T47D (cell line): ENCODE measurements around the gene ADGRD1.

Source experiments
- DNase-seq, 2 experiments: peaks; one replicate each; pipeline versions ENCODE4 v3.0.0 to v3.0.0-alpha.2; 2011 to 2012; ENCODE audit warnings: low read depth in 1 of 2, low spot score in 1 of 2
- JUND ChIP-seq: IDR thresholded peaks from 2 replicates; pipeline ENCODE4 v1.6.1; 2012; ENCODE audit warnings: low read depth
- in situ Hi-C: cut with HindIII; loops from 2 replicates; pipeline ENCODE4 v1.10.0; 2016; ENCODE audit warnings: low sequenced_read_pairs, low pct_unique_long_range_greater_than_20kb

ADGRD1 gene

DNA sequence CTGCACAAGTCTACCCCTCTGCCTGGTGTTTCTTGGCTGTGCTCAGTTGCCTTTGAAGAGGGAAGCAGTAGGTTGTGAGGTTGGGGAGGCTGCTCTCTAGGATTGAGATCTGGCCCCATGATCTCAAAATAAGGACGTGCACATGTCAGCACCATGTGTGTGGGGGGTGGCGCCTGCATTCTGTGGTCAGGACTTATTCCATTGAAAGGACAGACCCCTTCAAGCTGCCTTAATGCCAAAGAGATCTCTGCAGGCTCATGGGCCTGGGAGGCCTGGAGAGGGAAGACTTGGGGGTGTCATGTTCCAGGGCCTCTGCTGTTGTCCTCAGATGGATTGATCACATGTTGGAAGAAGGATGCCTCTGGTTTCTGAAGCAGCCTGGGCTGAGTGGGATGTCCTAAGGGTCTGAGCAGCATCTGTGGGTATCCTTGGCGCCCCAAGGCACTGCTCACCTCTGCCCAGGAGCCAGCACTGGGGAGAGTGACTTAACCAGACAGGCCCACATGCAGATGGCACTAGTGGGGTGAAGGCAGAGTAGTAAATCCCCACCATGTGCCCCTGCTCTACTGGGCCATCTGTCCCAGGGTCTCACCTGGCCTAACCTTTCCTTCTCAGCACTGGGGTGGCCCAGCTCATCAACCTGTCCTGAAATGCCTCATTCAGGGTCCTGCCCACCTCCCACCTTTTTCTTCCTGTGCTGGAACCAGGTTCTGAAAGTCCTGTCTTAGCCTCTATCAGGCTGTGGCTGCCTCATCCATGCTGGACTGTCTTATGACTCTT lies 118.9 kb downstream of the ADGRD1 start:
- DNase-seq: no peak
- in situ Hi-C loops: no loop called here
- no peak for TF ChIP-seq JUND

- TF ChIP-seq JUND: no peak
- in situ Hi-C loops: no loop called here
- DNase-seq: no peak
These were observed 120.7 kb downstream of the ADGRD1 start for GRCh38 chr12:131074221-131075083.

GRCh38 chr12:131075194-131075593 lies 121.5 kb downstream of the ADGRD1 start:
- in situ Hi-C loops: no loop called here
- no peak for DNase-seq
- TF ChIP-seq JUND: no peak

GRCh38 chr12:131075611-131076010 lies 121.9 kb downstream of the ADGRD1 start:
- TF ChIP-seq JUND: no peak
- no peak for DNase-seq
- in situ Hi-C loops: no loop called here

DNA sequence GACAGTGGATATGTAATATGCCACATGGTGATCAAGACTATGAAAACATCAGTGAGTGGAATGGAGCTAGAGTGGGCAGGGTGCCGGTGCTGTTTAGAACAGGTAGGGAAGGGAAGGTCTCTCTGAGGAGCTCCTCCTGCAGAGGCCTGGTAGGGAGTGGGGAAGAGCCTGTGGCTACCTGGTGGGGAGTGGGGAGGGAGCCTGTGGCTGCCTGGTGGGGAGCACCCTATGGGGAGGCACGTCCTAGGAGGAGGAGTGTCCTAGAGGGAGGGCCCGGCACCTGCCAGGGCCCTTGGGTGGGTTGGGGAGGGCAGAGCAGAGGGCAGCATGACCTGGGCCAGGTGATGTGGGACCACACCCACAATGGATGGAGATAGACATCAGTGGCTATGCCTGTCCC lies 122.6 kb downstream of the ADGRD1 start:
- in situ Hi-C loops: no loop called here
- DNase-seq: no peak
- no peak for TF ChIP-seq JUND

GRCh38 chr12:131076791-131077747 lies 123.4 kb downstream of the ADGRD1 start:
- in situ Hi-C loops: no loop called here
- DNase-seq: no peak
- TF ChIP-seq JUND: no peak

DNA sequence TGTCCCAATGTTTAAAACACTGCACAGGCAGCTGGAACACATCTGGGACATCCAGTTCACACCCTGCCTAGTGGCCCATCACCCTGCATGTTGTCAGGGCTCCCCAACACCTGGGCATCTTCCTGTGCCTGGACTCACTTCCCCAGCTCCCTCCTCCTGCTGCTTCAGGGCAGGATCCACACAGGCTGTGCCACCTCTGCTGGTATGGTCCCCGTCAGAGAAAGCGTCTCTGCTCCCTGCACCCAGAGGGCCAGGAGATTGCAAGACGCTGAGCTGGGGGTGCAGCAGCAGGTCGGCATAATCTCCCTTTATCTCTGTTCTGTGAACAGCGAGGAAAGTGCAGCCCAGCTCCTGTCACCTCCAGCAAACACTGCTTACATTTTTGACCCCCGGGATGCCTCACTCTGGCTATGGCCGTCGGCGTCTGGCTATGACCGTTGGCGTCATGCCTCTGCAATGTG lies 124.3 kb downstream of the ADGRD1 start:
- in situ Hi-C loops: no loop called here
- no peak for TF ChIP-seq JUND
- DNase-seq: no peak

- in situ Hi-C loops: no loop called here
- TF ChIP-seq JUND: no peak
- no peak for DNase-seq
These were observed 128.8 kb downstream of the ADGRD1 start for GRCh38 chr12:131082290-131083194.

DNA sequence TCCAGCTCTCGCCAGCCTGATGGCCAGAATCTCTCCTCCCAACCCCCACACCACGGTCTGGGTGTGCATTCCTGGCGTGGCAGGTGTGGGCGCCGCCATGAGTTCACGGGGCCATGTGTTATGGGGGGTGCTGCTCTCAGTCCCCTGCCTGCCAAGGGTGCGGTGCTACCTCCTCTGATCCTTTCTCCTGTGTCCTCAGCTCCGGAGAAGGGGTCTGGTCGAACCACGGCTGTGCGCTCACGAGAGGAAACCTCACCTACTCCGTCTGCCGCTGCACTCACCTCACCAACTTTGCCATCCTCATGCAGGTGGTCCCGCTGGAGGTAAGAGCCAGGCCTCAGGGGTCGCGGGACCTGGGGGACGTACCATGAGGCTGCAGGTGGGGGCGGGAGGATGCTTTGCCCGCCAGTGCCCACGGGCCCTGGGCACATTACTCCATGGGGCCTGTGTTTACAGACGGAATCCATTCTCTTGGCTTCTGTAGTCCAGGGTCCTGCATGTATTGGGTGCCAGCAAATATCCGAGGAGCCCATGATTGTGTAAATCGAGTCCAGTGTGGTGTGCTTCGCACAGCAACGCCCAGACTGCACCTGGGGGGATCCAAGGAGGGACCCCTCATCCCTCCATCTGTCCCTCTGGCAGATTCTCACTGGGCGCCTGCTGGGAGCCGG lies 130.8 kb downstream of the ADGRD1 start:
- no peak for DNase-seq
- in situ Hi-C loops: no loop called here
- no peak for TF ChIP-seq JUND

DNA sequence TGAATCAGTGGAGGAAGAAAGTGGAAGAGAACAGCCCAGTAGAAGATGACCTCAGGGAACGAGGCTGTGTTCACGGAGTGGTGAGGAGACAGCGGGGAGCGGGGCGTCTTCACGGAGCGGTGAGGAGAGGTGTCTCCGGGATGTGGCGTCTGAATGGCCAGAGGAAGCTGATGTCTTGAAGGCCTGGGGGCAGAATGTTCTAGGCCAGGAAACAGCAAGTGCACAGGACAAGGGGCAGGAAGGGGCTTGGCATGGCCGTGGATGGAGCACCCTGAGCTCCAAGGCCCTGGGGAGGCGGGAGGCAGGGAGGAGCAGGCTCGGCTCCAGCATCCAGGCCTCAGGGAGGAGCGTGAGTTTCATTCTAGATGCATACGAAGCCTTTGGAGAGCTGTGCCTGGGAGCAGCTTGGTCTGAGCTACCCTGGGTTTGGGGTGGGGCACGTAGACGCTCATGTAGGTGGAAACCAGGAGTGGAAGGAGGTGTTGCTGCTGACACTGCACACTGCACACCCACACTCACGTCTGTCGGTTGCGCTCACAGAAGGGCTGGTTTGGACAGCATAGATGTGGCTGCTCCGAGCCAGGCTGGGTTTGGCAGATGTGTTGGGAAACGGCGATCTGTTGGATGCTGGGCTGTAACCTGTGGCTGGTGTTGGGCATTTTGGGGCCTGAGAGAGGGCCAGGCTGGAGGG lies 131.6 kb downstream of the ADGRD1 start:
- no peak for TF ChIP-seq JUND
- in situ Hi-C loops: no loop called here
- no peak for DNase-seq
